MCF 10A (cell line): ENCODE results near the gene ALPG. TPM values are rescaled to one million over a fixed set of nuclear protein-coding genes. Genes with fewer than 3 reads are reported as not detected.
"Not testable (repeated sequence)": the region's sequence is repeated elsewhere in the genome, so short reads cannot be mapped to it uniquely, and the experiment has no call there.

Source experiments
- BruUV-seq: library from RNA; stranded (reverse); fragments of 400-500 nt; replicated peaks from 2 replicates; lab custom pipeline; 2021; lab: Mats Ljungman, UMichigan
- CTCF ChIA-PET: fragments of 300-600 bp; sonication (Branson Sonifier 250); formaldehyde crosslinking; extraction: SDS; loops from one replicate; lab custom pipeline; 2021; ENCODE audit warnings: antibody characterized with exemption, inconsistent platforms; lab: Yijun Ruan, JAX
- POLR2A ChIA-PET: fragments of 300-600, 350-650 bp; sonication (Branson Sonifier 250); formaldehyde crosslinking; extraction: SDS; loops from one replicate; lab custom pipeline; 2020; ENCODE audit warnings: antibody characterized with exemption, inconsistent platforms; lab: Yijun Ruan, JAX
- DNase-seq: peaks from one replicate; pipeline ENCODE4 v3.0.0-alpha.2; 2018; ENCODE audit not compliant: unreplicated experiment
- H3K27ac Mint-ChIP-seq: one replicate; pipeline ENCODE4 v1.8.0; 2022; ENCODE audit warnings: mild to moderate bottlenecking, low read depth, mixed read lengths; ENCODE audit not compliant: unreplicated experiment
- H3K27me3 Mint-ChIP-seq: one replicate; pipeline ENCODE4 v1.8.0; 2022; ENCODE audit warnings: mixed read lengths; ENCODE audit not compliant: insufficient read depth, unreplicated experiment
- H3K36me3 Mint-ChIP-seq: one replicate; pipeline ENCODE4 v1.8.0; 2022; ENCODE audit warnings: mild to moderate bottlenecking, moderate library complexity, mixed read lengths; ENCODE audit not compliant: insufficient read depth, unreplicated experiment
- H3K4me1 Mint-ChIP-seq: one replicate; pipeline ENCODE4 v1.8.0; 2022; ENCODE audit warnings: mixed read lengths; ENCODE audit not compliant: insufficient read depth, unreplicated experiment
- H3K4me3 Mint-ChIP-seq: one replicate; pipeline ENCODE4 v1.8.0; 2022; ENCODE audit warnings: mild to moderate bottlenecking, moderate library complexity, mixed read lengths; ENCODE audit not compliant: unreplicated experiment
- H3K9me3 Mint-ChIP-seq: one replicate; pipeline ENCODE4 v1.8.0; 2022; ENCODE audit warnings: mixed read lengths; ENCODE audit not compliant: unreplicated experiment
- CTCF ChIP-seq: fragments of 200-600 bp; IDR thresholded peaks from one replicate; pipeline ENCODE4 v1.8.0; 2022; ENCODE audit warnings: antibody characterized with exemption, mild to moderate bottlenecking; ENCODE audit not compliant: unreplicated experiment
- intact Hi-C: fragments of 100-400 bp; cut with micrococcal nuclease; formaldehyde crosslinking; loops from 2 replicates; pipeline ENCODE4 v1.14.1; 2022
- total RNA-seq: library from RNA; stranded (reverse); gene quantifications from 2 replicates; pipeline ENCODE4 v1.2.3, GENCODE V29; 2022

ALPG gene
- total RNA-seq, 1 experiment from 2014 or later = not detected

GRCh38 chr2:232420463-232421188 is 14.0 kb downstream of the ALPG start:
- H3K4me3 Mint-ChIP-seq = no peak overlapping the region
- POLR2A ChIA-PET = no interaction called here
- H3K27me3 Mint-ChIP-seq = peaks cover 13% of the 10 kb centered on the region
- CTCF ChIA-PET = no interaction called here
- no peak for TF ChIP-seq CTCF
- H3K4me1 Mint-ChIP-seq = no peaks in the 10 kb centered on the region
- no peak overlapping the region for H3K27ac Mint-ChIP-seq
- no TSS peak for BruUV-seq
- intact Hi-C loops = no loop called here
- no peak for DNase-seq
- no peaks in the 10 kb centered on the region for H3K36me3 Mint-ChIP-seq
- peaks cover 17% of the 10 kb centered on the region for H3K9me3 Mint-ChIP-seq

- ChIA-PET CTCF (interaction anchor here (0.7 to 1.0 kb wide), 2 partner anchors 21 to 522 kb away, joined by 3 read pairs; no protein-coding TSS in a partner anchor), POLR2A (no interaction called here)
- TF ChIP-seq CTCF = no peak
- no peak for DNase-seq
- no TSS peak for BruUV-seq
- H3K4me3 Mint-ChIP-seq = no peak overlapping the region
- no peaks in the 10 kb centered on the region for H3K4me1 Mint-ChIP-seq
- no peak overlapping the region for H3K27ac Mint-ChIP-seq
- peaks cover 13% of the 10 kb centered on the region for H3K27me3 Mint-ChIP-seq
- intact Hi-C loops = no loop called here
- H3K36me3 Mint-ChIP-seq = no peaks in the 10 kb centered on the region
- peaks cover 17% of the 10 kb centered on the region for H3K9me3 Mint-ChIP-seq
Measured at GRCh38 chr2:232421189-232421785, 14.6 kb downstream of the ALPG start.

- POLR2A ChIA-PET = no interaction called here
- no peak overlapping the region for H3K4me3 Mint-ChIP-seq
Measured at GRCh38 chr2:232422051-232422450, 15.4 kb downstream of the ALPG start.

GRCh38 chr2:232422996-232423395 is 16.4 kb downstream of the ALPG start:
- BruUV-seq, H3K27ac Mint-ChIP-seq, DNase-seq, POLR2A ChIA-PET, H3K36me3 Mint-ChIP-seq, intact Hi-C loops, H3K4me3 Mint-ChIP-seq, H3K4me1 Mint-ChIP-seq, CTCF ChIA-PET: not testable (repeated sequence)
- H3K27me3 Mint-ChIP-seq = peaks cover 11% of the 10 kb centered on the region
- peaks cover 17% of the 10 kb centered on the region for H3K9me3 Mint-ChIP-seq

More at GRCh38 chr2:232422051-232422450, 15.4 kb downstream of the ALPG start:
- no peaks in the 10 kb centered on the region for H3K36me3 Mint-ChIP-seq
- intact Hi-C loops = no loop called here
- H3K27ac Mint-ChIP-seq = no peak overlapping the region
- no TSS peak for BruUV-seq
- H3K4me1 Mint-ChIP-seq = no peaks in the 10 kb centered on the region
- DNase-seq = no peak
- peaks cover 13% of the 10 kb centered on the region for H3K27me3 Mint-ChIP-seq
- CTCF ChIA-PET = interaction anchor here (1.0 kb wide), 1 partner anchor 523 kb away, joined by 3 read pairs; no protein-coding TSS in a partner anchor
- TF ChIP-seq CTCF = no peak
- peaks cover 17% of the 10 kb centered on the region for H3K9me3 Mint-ChIP-seq

- intact Hi-C loops, POLR2A ChIA-PET, DNase-seq, H3K4me1 Mint-ChIP-seq, H3K27me3 Mint-ChIP-seq, H3K27ac Mint-ChIP-seq, H3K4me3 Mint-ChIP-seq, BruUV-seq, CTCF ChIA-PET, H3K36me3 Mint-ChIP-seq: not testable (repeated sequence)
- peaks cover 17% of the 10 kb centered on the region for H3K9me3 Mint-ChIP-seq
Measured at GRCh38 chr2:232423407-232423806, 16.8 kb downstream of the ALPG start.
